DND-41 (cell line): ENCODE measurements around the gene PLPP1.

ENCODE experiments used
- ATAC-seq: fragments of 200-7000 bp; cut with Tn5 transposase; 3 replicates; pipeline ENCODE4 v1.9.1; 2021; ENCODE audit warnings: low read depth; ENCODE audit not compliant: insufficient read depth
- DNase-seq: peaks from one replicate; pipeline ENCODE4 v3.0.0-alpha.2; 2020
- H2AFZ ChIP-seq: 2 replicates; pipeline ENCODE4 v1.6.0; 2012; ENCODE audit warnings: low read depth, low read length
- H3K27ac ChIP-seq: 2 replicates; pipeline ENCODE4 v1.5.1; 2012; ENCODE audit warnings: low read length, inconsistent platforms
- H3K27me3 ChIP-seq: fragments of 200-600 bp; sonication (generic); 2 replicates; pipeline ENCODE4 v1.6.0; 2012; ENCODE audit warnings: low read length, mild to moderate bottlenecking, inconsistent platforms; ENCODE audit not compliant: insufficient read depth, poor library complexity
- H3K36me3 ChIP-seq: 2 replicates; pipeline ENCODE4 v1.5.1; 2012; ENCODE audit warnings: low read length, inconsistent platforms; ENCODE audit not compliant: insufficient read depth
- H3K4me1 ChIP-seq: 2 replicates; pipeline ENCODE4 v1.5.1; 2012; ENCODE audit warnings: mild to moderate bottlenecking, low read length; ENCODE audit not compliant: insufficient read depth
- H3K4me2 ChIP-seq: 2 replicates; pipeline ENCODE4 v1.6.0; 2012; ENCODE audit warnings: mild to moderate bottlenecking, moderate library complexity, low read length, inconsistent platforms; ENCODE audit not compliant: insufficient read depth
- H3K4me3 ChIP-seq, 2 experiments: fragments of 200-600 bp in 1 of 2; shearing (Covaris generic) in 1 of 2; 2 replicates each; pipeline ENCODE4 v1.5.1; 2012 to 2016; ENCODE audit warnings: inconsistent platforms in 2 of 2, low read length in 2 of 2, mild to moderate bottlenecking in 2 of 2, low read depth in 1 of 2, moderate library complexity in 1 of 2
- H3K79me2 ChIP-seq: 2 replicates; pipeline ENCODE4 v1.6.0; 2012; ENCODE audit warnings: low read length, inconsistent platforms; ENCODE audit not compliant: insufficient read depth
- H3K9ac ChIP-seq: 2 replicates; pipeline ENCODE4 v1.6.0; 2012; ENCODE audit warnings: low read depth, mild to moderate bottlenecking, inconsistent platforms, low read length, moderate library complexity
- H3K9me3 ChIP-seq: 2 replicates; pipeline ENCODE4 v1.5.1; 2012; ENCODE audit warnings: low read length, moderate library complexity, mild to moderate bottlenecking, inconsistent platforms; ENCODE audit not compliant: insufficient read depth, severe bottlenecking
- H4K20me1 ChIP-seq: 2 replicates; pipeline ENCODE4 v1.6.0; 2012; ENCODE audit warnings: low read length; ENCODE audit not compliant: insufficient read depth
- EZH2 ChIP-seq: IDR thresholded peaks from 3 replicates; pipeline ENCODE4 v1.6.1; 2012; ENCODE audit warnings: borderline replicate concordance, low read depth, mild to moderate bottlenecking, moderate library complexity, low read length, inconsistent platforms; ENCODE audit not compliant: severe bottlenecking
- TF ChIP-seq, protein P1 (sequence below): IDR thresholded peaks from 2 replicates; pipeline ENCODE4 v1.5.1; 2012; ENCODE audit warnings: borderline replicate concordance, low read length, moderate library complexity, mild to moderate bottlenecking; ENCODE audit not compliant: poor library complexity, severe bottlenecking; ENCODE audit errors: extremely low read depth

The PLPP1 gene

DNA sequence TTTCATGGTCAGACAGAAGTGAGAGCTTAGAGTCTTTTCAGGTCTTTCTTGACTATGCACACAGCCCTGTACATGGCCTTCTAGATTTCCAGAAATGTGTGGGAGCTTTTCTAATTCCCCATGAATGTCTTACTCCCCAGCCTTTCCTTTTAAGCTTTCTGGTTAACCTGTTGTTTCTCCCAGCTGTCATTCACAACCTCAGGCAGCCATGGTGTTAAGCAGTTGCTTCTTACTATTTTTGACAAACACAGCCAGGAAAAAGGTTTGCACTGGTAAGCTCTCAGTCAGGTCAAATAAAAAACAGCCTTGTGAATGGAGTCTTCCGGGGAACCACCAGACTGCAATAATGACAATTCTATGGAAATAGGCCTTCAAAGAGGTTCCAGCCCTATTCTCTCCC lies 142.1 kb downstream of the PLPP1 start:
- Histone ChIP-seq H3K27ac (no peak overlapping the region), H3K27me3 (no peaks in the 10 kb centered on the region), H3K9me3 (peaks cover 11% of the 10 kb centered on the region), H3K36me3 (peaks cover 56% of the 10 kb centered on the region), H3K4me2 (no peak overlapping the region), H3K9ac (no peak overlapping the region), H3K4me3 (no peak overlapping the region), H2AFZ (no peak overlapping the region), H3K4me1 (no peaks in the 10 kb centered on the region), H4K20me1 (no peaks in the 10 kb centered on the region), H3K79me2 (no peaks in the 10 kb centered on the region)
- no peak for ATAC-seq
- DNase-seq, result no peak
- TF ChIP-seq, protein P1, sequence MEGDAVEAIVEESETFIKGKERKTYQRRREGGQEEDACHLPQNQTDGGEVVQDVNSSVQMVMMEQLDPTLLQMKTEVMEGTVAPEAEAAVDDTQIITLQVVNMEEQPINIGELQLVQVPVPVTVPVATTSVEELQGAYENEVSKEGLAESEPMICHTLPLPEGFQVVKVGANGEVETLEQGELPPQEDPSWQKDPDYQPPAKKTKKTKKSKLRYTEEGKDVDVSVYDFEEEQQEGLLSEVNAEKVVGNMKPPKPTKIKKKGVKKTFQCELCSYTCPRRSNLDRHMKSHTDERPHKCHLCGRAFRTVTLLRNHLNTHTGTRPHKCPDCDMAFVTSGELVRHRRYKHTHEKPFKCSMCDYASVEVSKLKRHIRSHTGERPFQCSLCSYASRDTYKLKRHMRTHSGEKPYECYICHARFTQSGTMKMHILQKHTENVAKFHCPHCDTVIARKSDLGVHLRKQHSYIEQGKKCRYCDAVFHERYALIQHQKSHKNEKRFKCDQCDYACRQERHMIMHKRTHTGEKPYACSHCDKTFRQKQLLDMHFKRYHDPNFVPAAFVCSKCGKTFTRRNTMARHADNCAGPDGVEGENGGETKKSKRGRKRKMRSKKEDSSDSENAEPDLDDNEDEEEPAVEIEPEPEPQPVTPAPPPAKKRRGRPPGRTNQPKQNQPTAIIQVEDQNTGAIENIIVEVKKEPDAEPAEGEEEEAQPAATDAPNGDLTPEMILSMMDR, result no peak
- no peak for TF ChIP-seq EZH2

DNA sequence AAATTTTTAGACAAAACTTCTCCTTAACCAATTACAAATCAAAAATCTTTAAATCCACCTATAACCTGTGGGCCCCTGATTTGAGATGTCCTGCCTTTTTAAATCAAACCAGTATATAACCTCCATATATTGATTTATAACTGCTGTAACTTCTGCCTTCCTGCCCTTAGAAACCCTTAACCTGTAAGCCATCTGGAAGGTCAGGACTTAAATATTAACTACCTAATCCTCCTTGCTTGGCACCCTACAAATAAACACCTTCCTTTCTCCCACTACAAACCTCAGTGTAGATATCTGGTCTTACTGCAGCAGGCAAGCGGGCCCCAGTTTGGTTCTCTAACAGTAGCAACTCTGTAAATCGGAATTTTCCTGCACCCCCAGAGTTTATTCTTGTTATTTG lies 143.1 kb downstream of the PLPP1 start:
- Histone ChIP-seq H3K79me2 (no peaks in the 10 kb centered on the region), H2AFZ (no peak overlapping the region), H3K27me3 (no peaks in the 10 kb centered on the region), H3K36me3 (peaks cover 57% of the 10 kb centered on the region), H3K27ac (no peak overlapping the region), H3K4me1 (no peaks in the 10 kb centered on the region), H3K9me3 (peaks cover 11% of the 10 kb centered on the region), H3K9ac (no peak overlapping the region), H3K4me2 (no peak overlapping the region), H3K4me3 (no peak overlapping the region), H4K20me1 (no peaks in the 10 kb centered on the region)
- TF ChIP-seq EZH2, result no peak
- TF ChIP-seq, protein P1, result no peak
- ATAC-seq (no peak), DNase-seq (no peak)

DNA sequence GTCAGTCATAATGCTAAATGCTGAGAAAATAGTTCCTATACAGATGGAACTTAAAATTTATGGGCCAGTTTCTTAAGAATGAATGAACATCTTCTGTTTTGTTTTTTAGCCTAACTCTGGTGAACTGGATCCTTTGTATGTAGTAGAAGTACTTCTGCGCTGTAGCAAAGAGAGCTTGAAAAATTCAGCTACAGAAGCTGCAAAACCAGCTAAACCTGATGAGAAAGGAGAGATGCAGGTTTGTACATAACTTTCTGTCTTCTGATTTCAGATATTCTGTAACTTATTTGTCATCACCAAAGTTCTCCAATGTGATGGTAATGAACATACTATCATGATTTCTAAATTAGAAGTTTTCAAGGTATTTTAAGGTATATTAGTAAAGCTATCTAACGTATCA lies 146.9 kb downstream of the PLPP1 start:
- Histone ChIP-seq H3K9me3 (peaks cover 12% of the 10 kb centered on the region), H3K79me2 (0 out of 2 replicates have a peak, but pooled peaks cover 4% of the 10 kb centered on the region), H3K4me1 (no peaks in the 10 kb centered on the region), H3K27ac (no peak overlapping the region), H2AFZ (no peak overlapping the region), H3K36me3 (peaks cover 67% of the 10 kb centered on the region), H3K27me3 (no peaks in the 10 kb centered on the region), H3K4me2 (no peak overlapping the region), H3K9ac (no peak overlapping the region), H3K4me3 (no peak overlapping the region), H4K20me1 (no peaks in the 10 kb centered on the region)
- ATAC-seq (no peak), DNase-seq (no peak)
- TF ChIP-seq EZH2, result no peak
- TF ChIP-seq, protein P1, result no peak

DNA sequence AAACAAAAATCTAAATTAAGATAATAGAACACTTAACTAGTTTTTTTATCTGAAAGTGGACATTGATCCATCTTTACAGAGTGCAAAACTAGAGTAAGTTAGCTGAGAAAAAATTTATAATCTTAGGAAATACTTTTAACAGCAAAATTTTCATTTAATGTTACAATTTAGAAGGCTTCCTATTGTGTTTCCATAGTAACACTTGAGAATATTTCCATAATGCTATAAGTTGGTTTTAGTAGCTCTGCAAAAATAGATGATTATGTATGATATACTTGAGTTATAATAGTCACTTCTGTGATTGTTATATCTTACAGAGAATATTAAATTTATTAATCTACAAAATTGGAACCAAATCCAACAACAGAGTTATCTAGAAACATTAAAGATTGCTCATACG lies 148.4 kb downstream of the PLPP1 start:
- peaks cover 67% of the 10 kb centered on the region for H3K36me3 ChIP-seq
- peaks cover 8% of the 10 kb centered on the region for H3K9me3 ChIP-seq
- no peaks in the 10 kb centered on the region for H3K27me3 ChIP-seq
- H2AFZ ChIP-seq, result no peak overlapping the region
- DNase-seq (no peak), ATAC-seq (no peak)
- 0 out of 2 replicates have a peak, but pooled peaks cover 4% of the 10 kb centered on the region for H3K79me2 ChIP-seq
- no peak overlapping the region for H3K4me3 ChIP-seq
- H4K20me1 ChIP-seq, result no peaks in the 10 kb centered on the region
- H3K27ac ChIP-seq, result no peak overlapping the region
- no peak overlapping the region for H3K4me2 ChIP-seq
- H3K9ac ChIP-seq, result no peak overlapping the region
- H3K4me1 ChIP-seq, result no peaks in the 10 kb centered on the region
- TF ChIP-seq EZH2, result no peak
- TF ChIP-seq, protein P1, result no peak
